ENCODE results near the gene UBE2L3.
"Not testable (repeated sequence)": the region's sequence is repeated elsewhere in the genome, so short reads cannot be mapped to it uniquely, and the experiment has no call there.

The UBE2L3 gene

DNA sequence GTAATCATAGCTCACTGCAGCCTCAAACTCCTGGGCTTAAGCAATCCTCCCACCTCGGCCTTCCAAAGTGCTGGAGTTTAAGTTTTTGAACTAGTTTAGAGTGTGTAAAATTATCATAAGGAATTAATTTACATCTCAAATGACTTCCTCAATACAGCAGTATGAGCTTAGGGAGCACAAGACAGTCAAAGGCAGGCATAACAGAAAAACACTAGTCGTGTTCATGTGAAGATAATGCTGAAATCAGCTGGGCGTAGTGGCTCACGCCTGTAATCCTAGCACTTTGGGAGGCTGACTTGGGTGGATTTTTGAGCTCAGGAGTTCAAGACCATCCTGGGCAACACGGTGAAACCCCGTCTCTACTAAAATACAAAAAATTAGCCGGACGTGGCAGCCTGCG is 36.5 kb downstream of the UBE2L3 start:
- no peak for TF ChIP-seq CTCF (IDR thresholded peaks at IDR 0.05)
- no peak overlapping the region for H2AFZ ChIP-seq
- no peak overlapping the region for H3K4me2 ChIP-seq (ENCODE audit: low read length)
- no peaks in the 10 kb centered on the region for H3K27me3 ChIP-seq (ENCODE audit: control insufficient read depth, insufficient read depth, low read length)
- H3K9me3 ChIP-seq (ENCODE audit: control insufficient read depth, low read length): no peaks in the 10 kb centered on the region
- no peak overlapping the region for H3K9ac ChIP-seq
- H3K36me3 ChIP-seq (ENCODE audit: control insufficient read depth, insufficient read depth, low read length): no peaks in the 10 kb centered on the region
- H3K27ac ChIP-seq: no peak overlapping the region
- no peak overlapping the region for H3K4me3 ChIP-seq (ENCODE audit: low read depth, low read length)
- H3K79me2 ChIP-seq: peaks cover 46% of the 10 kb centered on the region
- H3K4me1 ChIP-seq: no peaks in the 10 kb centered on the region

- Histone ChIP-seq H3K9me3 (ENCODE audit: control insufficient read depth, low read length) (no peaks in the 10 kb centered on the region), H3K79me2 (peaks cover 43% of the 10 kb centered on the region), H3K36me3 (ENCODE audit: control insufficient read depth, insufficient read depth, low read length) (no peaks in the 10 kb centered on the region), H3K27ac (no peak overlapping the region), H3K4me3 (ENCODE audit: low read depth, low read length) (no peak overlapping the region), H3K4me2 (ENCODE audit: low read length) (no peak overlapping the region), H2AFZ (no peak overlapping the region), H3K27me3 (ENCODE audit: control insufficient read depth, insufficient read depth, low read length) (no peaks in the 10 kb centered on the region), H3K9ac (no peak overlapping the region), H3K4me1 (no peaks in the 10 kb centered on the region)
- no peak for TF ChIP-seq CTCF (IDR thresholded peaks at IDR 0.05)
Observed at GRCh38 chr22:21605887-21606564, 38.5 kb downstream of the UBE2L3 start.

- Histone ChIP-seq H3K4me3 (ENCODE audit: low read depth, low read length) (no peak overlapping the region), H2AFZ (no peak overlapping the region)
Observed at GRCh38 chr22:21606775-21607174, 39.3 kb downstream of the UBE2L3 start.

DNA sequence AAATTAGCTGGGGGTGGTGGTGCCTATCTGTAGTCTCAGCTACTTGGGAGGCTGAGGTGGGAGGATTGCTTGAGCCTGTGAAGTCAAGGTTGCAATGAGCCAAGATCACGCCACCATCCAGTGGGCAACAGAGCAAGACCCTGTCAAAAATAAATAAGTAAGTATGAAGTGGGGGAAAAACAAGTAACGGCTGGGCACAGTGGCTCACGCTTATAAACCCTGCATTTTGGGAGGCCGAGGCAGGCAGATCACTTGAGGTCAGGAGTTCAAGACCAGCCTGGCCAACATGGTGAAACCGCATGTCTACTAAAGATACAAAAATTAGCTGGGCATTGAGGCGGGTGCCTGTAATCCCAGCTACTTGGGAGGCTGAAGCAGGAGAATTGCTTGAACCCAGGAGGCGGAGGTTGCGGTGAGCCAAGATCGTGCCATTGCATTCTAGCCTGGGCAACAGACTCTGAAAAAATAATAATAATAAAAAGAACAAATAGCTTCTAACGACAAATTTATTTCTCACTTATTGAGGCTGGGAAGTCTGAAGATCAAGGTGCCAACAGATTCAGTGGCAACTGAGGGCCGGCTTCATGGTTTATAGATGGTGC is 42.1 kb downstream of the UBE2L3 start:
- H3K9ac ChIP-seq; H3K27ac ChIP-seq; H3K9me3 ChIP-seq (ENCODE audit: control insufficient read depth, low read length); H3K4me1 ChIP-seq; H3K4me3 ChIP-seq (ENCODE audit: low read depth, low read length); H2AFZ ChIP-seq; H3K36me3 ChIP-seq (ENCODE audit: control insufficient read depth, insufficient read depth, low read length); H3K4me2 ChIP-seq (ENCODE audit: low read length); H3K27me3 ChIP-seq (ENCODE audit: control insufficient read depth, insufficient read depth, low read length): not testable (repeated sequence)
- H3K79me2 ChIP-seq: peaks cover 39% of the 10 kb centered on the region

More at GRCh38 chr22:21606775-21607174, 39.3 kb downstream of the UBE2L3 start:
- no peaks in the 10 kb centered on the region for H3K36me3 ChIP-seq (ENCODE audit: control insufficient read depth, insufficient read depth, low read length)
- no peaks in the 10 kb centered on the region for H3K9me3 ChIP-seq (ENCODE audit: control insufficient read depth, low read length)
- H3K79me2 ChIP-seq: peaks cover 43% of the 10 kb centered on the region
- H3K4me2 ChIP-seq (ENCODE audit: low read length): no peak overlapping the region
- no peak overlapping the region for H3K27ac ChIP-seq
- no peak for TF ChIP-seq CTCF (IDR thresholded peaks at IDR 0.05)
- no peak overlapping the region for H3K9ac ChIP-seq
- no peaks in the 10 kb centered on the region for H3K27me3 ChIP-seq (ENCODE audit: control insufficient read depth, insufficient read depth, low read length)
- H3K4me1 ChIP-seq: no peaks in the 10 kb centered on the region

- H3K9ac ChIP-seq: no peak overlapping the region
- no peaks in the 10 kb centered on the region for H3K36me3 ChIP-seq (ENCODE audit: control insufficient read depth, insufficient read depth, low read length)
- no peak overlapping the region for H3K27ac ChIP-seq
- no peaks in the 10 kb centered on the region for H3K9me3 ChIP-seq (ENCODE audit: control insufficient read depth, low read length)
- H3K79me2 ChIP-seq: peaks cover 31% of the 10 kb centered on the region
- H3K27me3 ChIP-seq (ENCODE audit: control insufficient read depth, insufficient read depth, low read length): no peaks in the 10 kb centered on the region
- no peak overlapping the region for H3K4me2 ChIP-seq (ENCODE audit: low read length)
- H2AFZ ChIP-seq: no peak overlapping the region
- no peak overlapping the region for H3K4me3 ChIP-seq (ENCODE audit: low read depth, low read length)
- no peaks in the 10 kb centered on the region for H3K4me1 ChIP-seq
- no peak for TF ChIP-seq CTCF (IDR thresholded peaks at IDR 0.05)
Observed at GRCh38 chr22:21611210-21611977, 43.9 kb downstream of the UBE2L3 start.
